Left lung (tissue), 10 donors: ENCODE results near the gene C20orf144. TPM values are rescaled to one million over a fixed set of nuclear protein-coding genes. Genes with fewer than 3 reads are reported as not detected.

Experiments
- ATAC-seq: fragments of 200-7000 bp; cut with Tn5 transposase; one replicate; pipeline ENCODE4 v1.9.1; 2020; ENCODE audit warnings: moderate library complexity
- DNase-seq, 4 donors: peaks; one replicate each; pipeline ENCODE4 v3.0.0-alpha.2; 2013 to 2020
- H3K27ac ChIP-seq, 2 donors: fragments of 200-600 bp; sonication (generic) in 1 of 2; one replicate each; pipeline versions ENCODE4 v1.5.0 to v1.8.0; 2020 to 2021
- H3K27me3 ChIP-seq, 2 donors: fragments of 200-600 bp; sonication (generic) in 1 of 2; one replicate each; pipeline versions ENCODE4 v1.5.0 to v1.8.0; 2020 to 2021
- H3K36me3 ChIP-seq, 2 donors: fragments of 200-600 bp; sonication (generic) in 1 of 2; one replicate each; pipeline versions ENCODE4 v1.5.0 to v1.8.0; 2020 to 2021
- H3K4me1 ChIP-seq, 2 donors: fragments of 200-600 bp; one replicate each; pipeline ENCODE4 v1.8.0; 2021
- H3K4me3 ChIP-seq, 2 donors: fragments of 200-600 bp; sonication (generic) in 1 of 2; one replicate each; pipeline versions ENCODE4 v1.5.0 to v1.8.0; 2020 to 2021; ENCODE audit warnings: mild to moderate bottlenecking in 1 of 2
- H3K9me3 ChIP-seq, 2 donors: fragments of 200-600 bp; sonication (generic) in 1 of 2; one replicate each; pipeline versions ENCODE4 v1.5.0 to v1.8.0; 2020 to 2021
- intact Hi-C, 2 donors: fragments of 100-400 bp; cut with DNase I; formaldehyde crosslinking; loops; one replicate each; pipeline versions ENCODE4 v1.11.2 to v1.14.2; 2022
- polyA plus RNA-seq, 6 donors: library from polyadenylated mRNA; unstranded; fragments of 120-200 nt; gene quantifications; one replicate each; pipeline ENCODE4 v1.2.1, GENCODE V29; 2013; ENCODE audit not compliant: insufficient read length in 6 of 6
- total RNA-seq, 2 donors: library from RNA; stranded (reverse); fragmentation: NEBNext Ultra II Directional; extraction: Animal tissue kit (Norgen Biotek cat#: 25700); gene quantifications; one replicate each; pipeline ENCODE4 v1.2.1, GENCODE V29; 2021
- TF ChIP-seq, protein P1 (sequence below), 2 donors: fragments of 200-600 bp; sonication (generic) in 1 of 2; IDR thresholded peaks; one replicate each; pipeline versions ENCODE4 v1.5.0 to v1.8.0; 2021; ENCODE audit warnings: antibody characterized with exemption in 2 of 2
- donor health status: DM: no; HTN: yes; CAD: no.
- donor health status: DM: no; HTN: no; CAD: no.

The C20orf144 gene
- total and polyA plus RNA-seq, 8 donors, result 0.24 to 0.78 (median 0.34) TPM; not detected in 1

DNA sequence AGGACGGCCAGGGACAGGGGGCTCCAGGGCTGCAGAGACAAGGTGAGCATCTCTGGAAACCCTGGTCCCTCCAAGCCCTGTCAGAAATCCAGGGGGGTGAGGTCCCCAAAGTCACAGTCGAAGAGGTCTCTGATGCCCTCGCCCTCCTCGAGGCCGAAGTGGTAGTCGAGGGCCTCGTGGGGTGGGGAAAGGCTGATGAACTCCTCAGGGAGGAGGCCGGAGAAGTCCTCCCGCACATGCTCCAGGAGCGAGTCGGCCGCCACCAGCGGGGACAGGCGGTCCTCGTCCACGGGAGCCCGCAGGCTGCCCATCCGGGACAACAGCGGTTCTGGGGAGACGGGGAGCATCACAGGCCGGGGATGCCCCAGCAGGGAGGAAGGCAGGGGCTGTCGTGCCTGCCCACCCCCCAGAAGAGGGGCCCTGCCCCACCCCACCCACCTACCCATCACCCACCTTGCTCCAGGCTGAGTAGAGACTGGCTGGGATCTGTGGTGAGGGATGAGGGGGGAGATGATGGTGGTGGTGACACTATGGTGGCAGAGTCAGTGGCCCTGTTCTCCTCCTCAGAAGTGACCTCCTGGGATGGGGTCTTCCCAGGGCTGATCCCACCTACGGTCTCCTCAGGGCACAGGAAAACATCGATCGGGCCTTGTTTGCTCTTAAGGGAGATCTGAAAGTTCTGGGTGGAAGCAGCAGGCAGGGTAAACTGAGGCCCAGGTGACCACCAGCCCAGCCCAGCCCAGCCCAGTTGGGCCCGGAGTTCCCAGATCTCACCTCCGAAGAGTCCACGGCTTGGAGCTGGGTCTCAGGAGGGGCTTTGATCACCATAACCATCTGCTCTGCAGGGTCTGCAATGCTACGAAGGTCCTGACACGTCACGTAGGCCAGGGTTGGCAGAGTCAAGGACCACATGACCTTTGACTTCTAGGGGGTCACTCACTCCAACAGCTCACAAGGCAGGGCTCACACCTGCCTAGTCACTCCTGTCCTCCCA lies 14.8 kb downstream of the C20orf144 start:
- intact Hi-C loops, result no loop called here
- TF ChIP-seq, protein P1, sequence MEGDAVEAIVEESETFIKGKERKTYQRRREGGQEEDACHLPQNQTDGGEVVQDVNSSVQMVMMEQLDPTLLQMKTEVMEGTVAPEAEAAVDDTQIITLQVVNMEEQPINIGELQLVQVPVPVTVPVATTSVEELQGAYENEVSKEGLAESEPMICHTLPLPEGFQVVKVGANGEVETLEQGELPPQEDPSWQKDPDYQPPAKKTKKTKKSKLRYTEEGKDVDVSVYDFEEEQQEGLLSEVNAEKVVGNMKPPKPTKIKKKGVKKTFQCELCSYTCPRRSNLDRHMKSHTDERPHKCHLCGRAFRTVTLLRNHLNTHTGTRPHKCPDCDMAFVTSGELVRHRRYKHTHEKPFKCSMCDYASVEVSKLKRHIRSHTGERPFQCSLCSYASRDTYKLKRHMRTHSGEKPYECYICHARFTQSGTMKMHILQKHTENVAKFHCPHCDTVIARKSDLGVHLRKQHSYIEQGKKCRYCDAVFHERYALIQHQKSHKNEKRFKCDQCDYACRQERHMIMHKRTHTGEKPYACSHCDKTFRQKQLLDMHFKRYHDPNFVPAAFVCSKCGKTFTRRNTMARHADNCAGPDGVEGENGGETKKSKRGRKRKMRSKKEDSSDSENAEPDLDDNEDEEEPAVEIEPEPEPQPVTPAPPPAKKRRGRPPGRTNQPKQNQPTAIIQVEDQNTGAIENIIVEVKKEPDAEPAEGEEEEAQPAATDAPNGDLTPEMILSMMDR (IDR thresholded peaks at IDR 0.05), result no peak
- H3K27me3 ChIP-seq, result no peaks in the 10 kb centered on the region
- H3K27ac ChIP-seq, result no peak overlapping the region
- no peaks in the 10 kb centered on the region for H3K36me3 ChIP-seq
- no peak for ATAC-seq
- peaks cover 8 to 37% of the 10 kb centered on the region in 2 donors for H3K4me1 ChIP-seq
- DNase-seq, result no peak
- no peak overlapping the region for H3K4me3 ChIP-seq
- no peaks in the 10 kb centered on the region for H3K9me3 ChIP-seq

- ATAC-seq (no peak), DNase-seq (no peak)
- Histone ChIP-seq H3K4me3 (no peak overlapping the region), H3K4me1 (peaks cover 8 to 35% of the 10 kb centered on the region in 2 donors), H3K27me3 (no peaks in the 10 kb centered on the region), H3K27ac (no peak overlapping the region), H3K36me3 (no peaks in the 10 kb centered on the region), H3K9me3 (no peaks in the 10 kb centered on the region)
- TF ChIP-seq, protein P1 (IDR thresholded peaks at IDR 0.05), result no peak
- intact Hi-C loops, result no loop called here
Measured at GRCh38 chr20:33677991-33678702, 16.0 kb downstream of the C20orf144 start.

GRCh38 chr20:33679758-33680485 lies 17.8 kb downstream of the C20orf144 start:
- intact Hi-C loops, result no loop called here
- Histone ChIP-seq H3K9me3 (no peaks in the 10 kb centered on the region), H3K4me1 (peaks cover 9 to 39% of the 10 kb centered on the region in 2 donors), H3K27me3 (no peaks in the 10 kb centered on the region), H3K36me3 (no peaks in the 10 kb centered on the region), H3K4me3 (no peak overlapping the region), H3K27ac (no peak overlapping the region)
- TF ChIP-seq, protein P1 (IDR thresholded peaks at IDR 0.05), result no peak
- ATAC-seq, result no peak
- no peak for DNase-seq

GRCh38 chr20:33680686-33681085 lies 18.6 kb downstream of the C20orf144 start:
- TF ChIP-seq, protein P1 (IDR thresholded peaks at IDR 0.05), result no peak
- intact Hi-C loops, result no loop called here

More at GRCh38 chr20:33680686-33681085, 18.6 kb downstream of the C20orf144 start:
- no peak for ATAC-seq
- no peaks in the 10 kb centered on the region for H3K36me3 ChIP-seq
- no peaks in the 10 kb centered on the region for H3K27me3 ChIP-seq
- no peak for DNase-seq
- no peaks in the 10 kb centered on the region for H3K9me3 ChIP-seq
- H3K27ac ChIP-seq, result no peak overlapping the region
- no peak overlapping the region for H3K4me3 ChIP-seq
- peaks cover 14 to 40% of the 10 kb centered on the region in 2 donors for H3K4me1 ChIP-seq
